A172 (cell line): Measurements from ENCODE around the gene SHISA5. TPM values are rescaled to one million over a fixed set of nuclear protein-coding genes. Genes with fewer than 3 reads are reported as not detected.
A peak's percentile ranks its signal among the peaks of the same experiment; 100 is the strongest.
"Not testable (repeated sequence)": the region's sequence is repeated elsewhere in the genome, so short reads cannot be mapped to it uniquely, and the experiment has no call there.

ENCODE experiments used
- DNase-seq: peaks from one replicate; pipeline ENCODE4 v3.0.0-alpha.2; 2015; ENCODE audit warnings: low spot score
- total RNA-seq: library from RNA; depleted of rRNA; stranded (reverse); fragments of >200 nt; shearing (Covaris generic); gene quantifications from 2 replicates; pipeline ENCODE4 v1.2.3, GENCODE V29; 2014

Gene SHISA5
- total RNA-seq, 1 experiment from 2014 or later: 143 TPM

GRCh38 chr3:48477959-48478520, 25.9 kb downstream of the SHISA5 start:
- DNase-seq: no peak

- no peak for DNase-seq
Measured at GRCh38 chr3:48476426-48477053, 27.4 kb downstream of the SHISA5 start.

GRCh38 chr3:48475188-48475587, 28.8 kb downstream of the SHISA5 start:
- no peak for DNase-seq

GRCh38 chr3:48474619-48475018, 29.4 kb downstream of the SHISA5 start:
- no peak for DNase-seq

- DNase-seq: not testable (repeated sequence)
Measured at GRCh38 chr3:48474031-48474430, 29.9 kb downstream of the SHISA5 start.

GRCh38 chr3:48473617-48473952, 30.4 kb downstream of the SHISA5 start:
- DNase-seq: no peak

- peak; percentile 90 for DNase-seq
Measured at GRCh38 chr3:48472923-48473616, 30.9 kb downstream of the SHISA5 start.

- no peak for DNase-seq
Measured at GRCh38 chr3:48472673-48472922, 31.4 kb downstream of the SHISA5 start.

- no peak for DNase-seq
Measured at GRCh38 chr3:48470286-48470685, 33.7 kb downstream of the SHISA5 start.

GRCh38 chr3:48469046-48469915, 34.7 kb downstream of the SHISA5 start:
- no peak for DNase-seq

- DNase-seq: no peak
Measured at GRCh38 chr3:48468329-48468731, 35.6 kb downstream of the SHISA5 start.

GRCh38 chr3:48467473-48468267, 36.3 kb downstream of the SHISA5 start:
- no peak for DNase-seq

GRCh38 chr3:48467110-48467454, 36.9 kb downstream of the SHISA5 start:
- DNase-seq: no peak

- DNase-seq: no peak
Measured at GRCh38 chr3:48466386-48467109, 37.4 kb downstream of the SHISA5 start.

GRCh38 chr3:48465531-48466378, 38.2 kb downstream of the SHISA5 start:
- peak; percentile 99 for DNase-seq

- no peak for DNase-seq
Measured at GRCh38 chr3:48465237-48465530, 38.8 kb downstream of the SHISA5 start.

- DNase-seq: no peak
Measured at GRCh38 chr3:48464713-48465221, 39.2 kb downstream of the SHISA5 start.

- no peak for DNase-seq
Measured at GRCh38 chr3:48463703-48464102, 40.3 kb downstream of the SHISA5 start.

- DNase-seq: not testable (repeated sequence)
Measured at GRCh38 chr3:48461767-48462166, 42.2 kb downstream of the SHISA5 start.

- no peak for DNase-seq
Measured at GRCh38 chr3:48460517-48460902, 43.5 kb downstream of the SHISA5 start.
